Pancreas (tissue), 10 donors: ENCODE results near the gene TMEM150A. TPM values are rescaled to one million over a fixed set of nuclear protein-coding genes. Genes with fewer than 3 reads are reported as not detected.

Source experiments
- ATAC-seq, 4 donors: fragments of 200-7000 bp; cut with Tn5 transposase; one replicate each; pipeline versions ENCODE4 v1.8.0 to v1.9.1; 2020; ENCODE audit warnings: mild to moderate bottlenecking in 4 of 4, moderate library complexity in 4 of 4
- DNase-seq, 6 donors: peaks; one replicate each; pipeline ENCODE4 v3.0.0-alpha.2; 2020
- FAIRE-seq: peaks from 2 replicates; lab custom pipeline; 2012; peaks lifted over from hg19 to GRCh38; lab: Jason Lieb, UNC
- H3K27ac ChIP-seq, 4 donors: fragments of 200-600 bp; sonication (generic); 1 replicate in 3 of 4; 2 replicates in 1 of 4; pipeline versions ENCODE4 v1.5.0 to v1.8.0; 2020
- H3K27me3 ChIP-seq, 4 donors: fragments of 200-600 bp; one replicate each; pipeline ENCODE4 v1.8.0; 2021
- H3K36me3 ChIP-seq, 3 donors: fragments of 200-600 bp; sonication (generic) in 1 of 3; one replicate each; pipeline versions ENCODE4 v1.5.0 to v1.8.0; 2020 to 2021
- H3K4me1 ChIP-seq, 3 donors: fragments of 200-600 bp; one replicate each; pipeline ENCODE4 v1.8.0; 2021
- H3K4me3 ChIP-seq, 4 donors: fragments of 200-600 bp; sonication (generic) in 2 of 4; one replicate each; pipeline versions ENCODE4 v1.5.0 to v1.8.0; 2020 to 2021
- H3K9me3 ChIP-seq, 4 donors: fragments of 200-600 bp; one replicate each; pipeline ENCODE4 v1.8.0; 2021
- CTCF ChIP-seq, 4 donors: fragments of 200-600 bp; sonication (generic) in 3 of 4; IDR thresholded peaks; one replicate each; pipeline versions ENCODE4 v1.5.0 to v1.8.0; 2021; ENCODE audit warnings: antibody characterized with exemption in 4 of 4
- WGBS, 2 donors: extraction: QIAGEN DNeasy Blood & Tissue Kit; methylation state at CpG; one replicate each; pipeline ENCODE4 v1.1.7; 2013; 5-methylcytosine and 5-hydroxymethylcytosine counted together
- intact Hi-C, 3 donors: fragments of 100-400 bp; cut with DNase I; formaldehyde crosslinking; loops; one replicate each; pipeline versions ENCODE4 v1.11.1 to v1.14.2; 2022
- polyA plus RNA-seq, 2 donors: library from polyadenylated mRNA; stranded (reverse); fragments of 200-250 nt; gene quantifications; one replicate each; pipeline ENCODE4 v1.2.3, GENCODE V29; 2013
- total RNA-seq, 6 donors: library from RNA; stranded (reverse); fragmentation: NEBNext Ultra II Directional in 4 of 6; extraction: Animal tissue kit (Norgen Biotek cat#: 25700) in 4 of 6; gene quantifications; one replicate each; pipeline versions ENCODE4 v1.2.1 to v1.2.4, GENCODE V29; 2021 to 2023
- donor health status: healthy with polysubstance abuse.
- donor health status: DM: no; HTN: no; CAD: no; lungs with moderate emphysema.
- donor health status: DM: no; HTN: no; CAD: no.
- donor health status: control.
- donor health status: control.
- donor health status: Bipolar disorder and iron deficiency.
- donor health status: DM: yes; HTN: yes; CAD: no.
- donor health status: DM: no; HTN: no; CAD: no.
- donor health status: DM: no; HTN: no; CAD: no.
- donor health status: DM: yes; HTN: yes; CAD: no.

The TMEM150A gene
- total and polyA plus RNA-seq, 8 donors, result 14.8 to 47.6 (median 18.3) TPM

GRCh38 chr2:85582492-85582891 lies 20.0 kb downstream of the TMEM150A start:
- no peaks in the 10 kb centered on the region for H3K9me3 ChIP-seq
- intact Hi-C loops, result no loop called here
- FAIRE-seq (no peak), DNase-seq (no peak), ATAC-seq (no peak)
- H3K27me3 ChIP-seq, result no peaks in the 10 kb centered on the region
- no peak for TF ChIP-seq CTCF (IDR thresholded peaks at IDR 0.05)
- no peak overlapping the region for H3K27ac ChIP-seq
- H3K36me3 ChIP-seq, result peaks cover 0 to 4% (median 0%) of the 10 kb centered on the region in 3 donors
- H3K4me3 ChIP-seq, result no peak overlapping the region
- WGBS, 2 donors, result 71 to 81% methylated on average over 1 of the region's 1 CpG
- H3K4me1 ChIP-seq, result peaks cover 20 to 39% (median 28%) of the 10 kb centered on the region in 3 donors

GRCh38 chr2:85580206-85580605 lies 22.3 kb downstream of the TMEM150A start:
- H3K36me3 ChIP-seq, result peaks cover 0 to 4% (median 0%) of the 10 kb centered on the region in 3 donors
- H3K27me3 ChIP-seq, result no peaks in the 10 kb centered on the region
- ATAC-seq (no peak), DNase-seq (no peak), FAIRE-seq (no peak)
- no peaks in the 10 kb centered on the region for H3K9me3 ChIP-seq
- WGBS, 2 donors, result 87 to 89% methylated on average over 3 of the region's 3 CpGs
- no peak for TF ChIP-seq CTCF (IDR thresholded peaks at IDR 0.05)
- intact Hi-C loops, result no loop called here
- H3K27ac ChIP-seq, result peak overlapping the region in 1 of 4 donors; percentile 91
- H3K4me1 ChIP-seq, result peaks cover 17 to 27% (median 20%) of the 10 kb centered on the region in 3 donors
- no peak overlapping the region for H3K4me3 ChIP-seq

DNA sequence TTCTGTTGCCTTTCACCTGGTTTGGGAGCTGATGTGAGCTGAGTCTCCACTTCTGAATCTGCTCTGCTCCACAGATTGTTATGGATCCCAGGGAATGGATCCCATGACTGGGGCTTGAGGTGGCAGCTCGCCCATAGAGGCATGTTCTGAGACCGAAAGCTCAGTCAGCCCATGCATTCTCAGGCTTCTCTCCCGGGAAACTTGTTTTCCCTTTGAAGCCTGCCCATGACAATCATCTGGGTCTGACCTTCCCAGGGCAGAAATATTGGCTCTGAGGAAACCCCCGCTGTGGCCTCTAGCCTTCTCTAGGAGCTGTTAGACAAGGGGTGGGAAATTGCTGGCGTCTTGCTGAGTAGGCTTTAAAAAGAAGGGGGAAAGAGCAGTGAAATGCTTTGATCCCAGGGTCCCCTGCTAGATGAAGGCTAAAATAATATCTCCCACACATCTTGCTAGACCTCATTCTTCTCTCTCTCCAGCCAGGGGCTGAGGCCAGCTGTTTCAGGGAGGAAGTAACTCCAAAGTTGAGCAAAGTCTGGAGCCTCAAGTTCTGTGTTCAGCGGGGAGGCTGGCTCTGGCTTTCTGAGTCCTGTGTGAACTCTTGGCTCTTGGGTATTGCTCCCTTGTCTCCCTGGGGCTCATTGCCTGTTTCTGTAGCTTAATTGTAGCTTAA lies 23.1 kb downstream of the TMEM150A start:
- Histone ChIP-seq H3K9me3 (no peaks in the 10 kb centered on the region), H3K36me3 (peaks cover 0 to 4% (median 0%) of the 10 kb centered on the region in 3 donors), H3K27me3 (no peaks in the 10 kb centered on the region), H3K4me3 (peak overlapping the region in 2 of 4 donors; percentile 60 to 70), H3K4me1 (peaks cover 11 to 19% (median 14%) of the 10 kb centered on the region in 3 donors), H3K27ac (peak overlapping the region; percentile 75 to 91 (median 83))
- TF ChIP-seq CTCF (IDR thresholded peaks at IDR 0.05), result no peak
- WGBS, 2 donors, result 32 to 40% methylated on average over 6 of the region's 6 CpGs
- ATAC-seq (peak in 2 of 4 donors; percentile 4 to 8), DNase-seq (no peak), FAIRE-seq (no peak)
- intact Hi-C loops, result no loop called here

DNA sequence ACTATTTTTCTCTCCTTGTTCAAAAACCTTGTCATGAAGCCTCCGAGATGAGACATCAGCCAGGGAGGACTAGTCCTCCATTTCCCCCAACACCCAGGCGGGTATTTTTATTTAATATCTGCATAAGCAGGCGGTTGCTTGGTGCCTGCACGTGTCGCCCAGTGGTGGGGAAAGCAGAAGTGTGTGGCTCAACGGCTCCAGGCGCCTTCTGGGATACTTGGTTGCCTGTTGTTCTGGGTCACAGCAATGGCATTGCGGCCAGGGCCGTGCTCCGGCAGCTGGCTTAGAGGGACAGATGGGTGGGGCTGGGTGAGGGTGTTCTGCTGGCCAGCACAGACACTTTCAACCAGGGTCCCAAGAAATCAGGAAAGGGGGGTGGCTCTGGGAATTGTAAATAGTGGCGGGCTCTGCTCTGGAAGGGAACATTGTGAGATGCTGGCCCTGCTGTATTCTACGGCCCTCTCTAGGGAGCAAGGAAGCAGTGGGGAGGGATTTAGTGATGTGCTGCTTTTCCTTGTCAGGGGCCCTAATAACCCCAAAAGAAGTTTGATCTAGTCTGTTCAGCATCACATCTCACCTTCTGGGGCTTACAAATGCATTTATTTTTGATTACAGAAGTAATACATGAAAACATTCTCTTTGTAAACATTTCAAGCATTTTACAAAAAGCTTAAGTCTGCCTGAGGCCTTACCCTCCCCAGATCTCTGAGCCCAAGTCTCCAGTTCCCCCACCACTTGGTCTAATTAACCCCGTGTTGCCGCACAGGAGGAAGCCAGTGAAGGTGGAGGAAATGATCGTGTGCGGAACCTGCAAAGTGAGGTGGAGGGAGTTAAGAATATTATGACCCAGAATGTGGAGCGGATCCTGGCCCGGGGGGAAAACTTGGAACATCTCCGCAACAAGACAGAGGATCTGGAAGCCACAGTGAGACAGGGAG lies 24.0 kb downstream of the TMEM150A start:
- peak; percentile 57 to 75 (median 71) for ATAC-seq
- 18 to 19% methylated on average over 19 of the region's 19 CpGs for WGBS, 2 donors
- Histone ChIP-seq H3K27ac (peak overlapping the region; percentile 75 to 91 (median 83)), H3K4me1 (peaks cover 9 to 18% (median 11%) of the 10 kb centered on the region in 3 donors), H3K9me3 (no peaks in the 10 kb centered on the region), H3K36me3 (peaks cover 0 to 4% (median 0%) of the 10 kb centered on the region in 3 donors), H3K4me3 (peak overlapping the region; percentile 32 to 70 (median 50)), H3K27me3 (no peaks in the 10 kb centered on the region)
- DNase-seq, result peak in 4 of 6 donors; percentile 51 to 72 (median 66)
- FAIRE-seq, result no peak
- intact Hi-C loops, result no loop called here
- TF ChIP-seq CTCF (IDR thresholded peaks at IDR 0.05), result no peak
